Measurements from ENCODE around the gene TBC1D3B.
"Not testable (repeated sequence)": the region's sequence is repeated elsewhere in the genome, so short reads cannot be mapped to it uniquely, and the experiment has no call there.

Gene TBC1D3B

GRCh38 chr17:36176536-36176935 lies at the start of gene TBC1D3B:
TBC1D3B (minus strand) TSS chr17:36176636; CDS start chr17:36175050, 1,586 bp downstream.
- DNase-seq (ENCODE audit: low read depth) = not testable (repeated sequence)

DNA sequence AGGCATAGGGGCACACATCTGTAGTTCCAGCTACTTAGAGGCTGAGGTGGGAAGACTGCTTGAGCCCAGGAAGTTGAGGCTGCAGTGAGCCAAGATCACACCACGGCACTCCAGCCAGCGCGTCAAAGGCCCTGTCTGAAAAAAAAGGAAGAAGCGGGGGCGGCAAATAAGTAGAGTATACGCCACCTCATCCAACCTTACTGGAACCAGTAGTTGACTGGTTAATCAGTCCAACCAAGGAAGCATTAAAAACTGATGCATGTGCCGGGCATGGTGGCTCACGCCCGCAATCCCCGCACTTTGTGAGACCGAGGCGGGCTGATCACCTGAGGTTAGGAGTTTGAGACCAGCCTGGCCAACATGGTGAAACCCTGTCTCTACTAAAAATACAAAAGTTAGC lies 46.5 kb upstream of the TBC1D3B start:
- DNase-seq (ENCODE audit: low read depth) = not testable (repeated sequence)

DNA sequence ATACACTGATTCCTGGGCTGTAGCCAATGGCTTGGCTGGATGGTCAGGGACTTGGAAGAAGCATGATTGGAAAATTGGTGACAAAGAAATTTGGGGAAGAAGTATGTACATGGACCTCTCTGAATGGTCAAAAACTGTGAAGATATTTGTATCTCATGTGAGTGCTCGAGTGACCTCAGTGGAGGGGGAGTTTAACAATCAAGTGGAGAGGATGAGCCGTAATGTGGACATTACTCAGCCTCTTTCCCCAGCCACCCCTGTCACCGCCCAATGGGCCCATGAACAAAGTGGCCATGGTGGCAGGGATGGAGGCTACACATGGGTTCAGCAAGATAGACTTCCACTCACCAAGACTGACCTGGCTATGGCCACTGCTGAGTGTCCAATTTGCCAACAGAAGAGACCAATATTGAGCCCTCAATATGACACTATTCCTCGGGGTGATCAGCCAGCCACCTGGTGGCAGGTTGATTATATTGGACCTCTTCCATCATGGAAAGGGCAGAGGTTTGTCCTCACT lies 45.2 kb upstream of the TBC1D3B start:
- DNase-seq (ENCODE audit: low read depth) = not testable (repeated sequence)

- DNase-seq (ENCODE audit: low read depth) = not testable (repeated sequence)
Measured at GRCh38 chr17:36220737-36221580, 44.5 kb upstream of the TBC1D3B start.

DNA sequence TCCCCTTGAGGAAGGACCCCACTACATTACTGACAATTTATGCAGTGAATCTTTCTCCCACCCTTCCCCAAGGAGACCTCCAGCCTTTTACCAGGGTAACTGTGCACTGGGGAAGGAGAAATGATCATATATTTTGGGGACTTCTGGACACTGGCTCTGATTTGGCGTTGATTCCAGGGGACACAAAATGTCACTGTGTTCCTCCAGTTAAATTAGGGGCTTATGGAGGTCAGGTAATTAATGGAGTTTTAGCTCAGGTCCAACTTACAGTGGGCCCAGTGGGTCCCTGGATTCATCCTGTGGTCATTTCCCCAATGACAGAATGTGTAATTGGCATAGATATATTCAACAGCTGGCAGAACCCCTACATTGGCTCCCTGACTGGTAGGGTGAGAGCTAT lies 43.1 kb upstream of the TBC1D3B start:
- DNase-seq (ENCODE audit: low read depth) = not testable (repeated sequence)

DNA sequence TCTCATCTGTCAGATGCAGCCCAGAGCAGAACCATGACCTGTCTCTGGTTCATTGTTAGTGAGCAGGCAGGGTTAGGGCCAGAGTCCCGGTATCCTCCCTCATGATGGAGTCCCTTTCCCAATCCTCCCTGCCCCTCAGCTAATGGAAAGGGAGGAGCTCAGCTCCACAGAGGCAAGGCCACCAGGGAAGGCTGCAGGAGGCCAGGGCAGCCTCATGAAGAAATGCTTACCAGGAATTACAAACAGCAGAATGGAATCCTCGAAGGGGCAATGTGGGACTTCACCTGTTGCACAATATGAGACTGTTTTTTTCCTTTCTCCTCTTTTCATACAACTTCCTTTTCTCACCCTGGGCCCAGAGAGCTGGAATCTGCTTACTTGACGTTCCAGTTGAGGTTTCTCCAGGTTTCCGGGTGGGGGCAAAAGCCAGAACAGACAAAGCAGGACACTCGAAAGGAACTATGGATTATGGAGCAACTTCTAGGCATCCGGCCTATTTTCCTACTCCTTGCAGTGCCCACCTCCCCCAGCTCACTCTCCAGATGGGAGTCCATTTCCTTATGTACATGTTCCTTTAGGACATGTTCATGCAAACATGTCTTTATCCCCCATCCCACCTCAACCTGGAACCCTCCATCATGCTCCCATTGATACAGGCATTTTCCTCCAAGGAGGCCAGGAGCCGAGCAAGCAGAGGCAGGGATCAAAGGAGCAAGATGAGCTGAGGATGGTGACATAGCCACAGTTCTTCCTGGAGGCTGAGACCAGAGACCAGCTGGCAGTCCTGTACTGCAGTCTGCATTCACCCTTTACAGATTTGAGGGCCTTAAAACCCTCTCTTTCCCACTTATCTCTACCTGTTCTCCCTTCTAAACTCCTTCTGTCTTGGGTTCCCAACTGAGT lies 39.2 kb upstream of the TBC1D3B start:
- not testable (repeated sequence) for DNase-seq (ENCODE audit: low read depth)

- DNase-seq (ENCODE audit: low read depth) = no peak
Measured at GRCh38 chr17:36214918-36215317, 38.5 kb upstream of the TBC1D3B start.

DNA sequence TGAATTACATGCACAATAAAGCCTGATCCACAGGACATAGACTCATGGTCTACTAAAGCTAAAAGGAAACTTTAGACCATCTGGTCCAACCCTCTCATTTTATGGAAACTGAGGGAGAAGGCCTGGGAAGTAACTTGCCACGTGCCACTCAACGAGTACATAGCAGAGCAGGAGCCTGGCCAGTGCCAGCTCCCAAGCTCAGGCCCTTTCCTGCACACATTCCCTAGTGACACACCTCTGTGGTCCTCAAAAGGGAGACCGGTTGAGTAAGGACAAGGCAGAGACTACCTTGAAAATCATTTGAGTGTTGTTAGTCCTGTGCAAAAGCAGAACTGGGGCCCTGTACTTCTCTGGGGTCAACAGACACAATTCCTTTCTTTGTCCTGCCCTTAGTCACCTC lies 37.3 kb upstream of the TBC1D3B start:
- DNase-seq (ENCODE audit: low read depth) = no peak

DNA sequence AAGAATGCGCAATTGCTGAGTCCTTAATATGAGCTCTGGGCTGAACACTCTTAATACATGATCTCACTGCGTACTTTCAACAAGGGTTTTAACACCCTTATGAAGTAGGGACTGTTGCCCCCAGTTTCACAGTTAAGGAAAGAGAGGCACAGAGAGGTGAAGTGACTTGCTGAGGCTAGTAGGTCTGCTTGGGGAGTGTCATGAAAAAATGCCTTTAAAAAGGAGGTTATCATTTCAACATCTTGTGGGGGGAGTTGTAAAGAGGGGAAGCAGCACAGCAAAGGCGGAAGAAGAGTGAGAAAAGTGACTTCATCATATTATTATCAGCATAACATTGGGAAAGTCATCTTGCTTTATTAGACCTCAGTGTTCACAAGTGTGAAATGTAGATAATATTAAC lies 36.5 kb upstream of the TBC1D3B start:
- no peak for DNase-seq (ENCODE audit: low read depth)

- DNase-seq (ENCODE audit: low read depth) = no peak
Measured at GRCh38 chr17:36212272-36212605, 35.8 kb upstream of the TBC1D3B start.

DNA sequence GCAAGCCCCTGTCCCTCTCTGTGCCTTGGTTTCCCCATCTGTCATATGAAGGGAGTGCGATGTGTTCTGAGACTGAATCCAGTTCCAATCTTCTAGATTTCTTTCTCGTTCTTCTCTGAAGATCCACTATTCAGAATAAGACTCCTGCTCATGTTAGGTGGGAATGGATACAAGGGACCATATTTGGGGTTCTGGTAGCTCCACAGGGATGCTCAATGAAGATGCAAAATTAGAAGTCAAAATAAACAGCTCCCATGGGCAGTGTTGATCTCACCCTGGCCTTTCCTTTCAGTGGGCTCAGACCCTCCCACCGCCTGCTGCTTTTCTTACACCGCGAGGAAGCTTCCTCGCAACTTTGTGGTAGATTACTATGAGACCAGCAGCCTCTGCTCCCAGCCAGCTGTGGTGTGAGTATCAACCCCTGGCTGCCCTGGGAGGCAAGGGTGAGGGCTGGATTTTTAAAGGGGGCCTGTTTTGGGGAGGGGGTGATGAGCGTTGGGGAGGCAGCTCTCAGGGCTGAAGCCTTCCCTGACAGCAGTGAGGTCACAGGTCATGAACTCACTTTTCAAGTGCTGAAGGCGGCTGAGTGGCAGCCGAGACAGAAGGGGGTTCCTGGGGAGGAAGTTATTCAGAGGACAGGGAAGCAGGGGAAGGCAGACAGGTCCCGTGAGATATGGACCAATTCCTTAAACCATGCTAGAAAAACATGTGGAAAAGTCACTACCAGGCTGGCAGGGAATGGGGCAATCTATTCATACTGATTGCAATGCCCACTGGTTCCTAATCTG lies 35.2 kb upstream of the TBC1D3B start:
- not testable (repeated sequence) for DNase-seq (ENCODE audit: low read depth)

DNA sequence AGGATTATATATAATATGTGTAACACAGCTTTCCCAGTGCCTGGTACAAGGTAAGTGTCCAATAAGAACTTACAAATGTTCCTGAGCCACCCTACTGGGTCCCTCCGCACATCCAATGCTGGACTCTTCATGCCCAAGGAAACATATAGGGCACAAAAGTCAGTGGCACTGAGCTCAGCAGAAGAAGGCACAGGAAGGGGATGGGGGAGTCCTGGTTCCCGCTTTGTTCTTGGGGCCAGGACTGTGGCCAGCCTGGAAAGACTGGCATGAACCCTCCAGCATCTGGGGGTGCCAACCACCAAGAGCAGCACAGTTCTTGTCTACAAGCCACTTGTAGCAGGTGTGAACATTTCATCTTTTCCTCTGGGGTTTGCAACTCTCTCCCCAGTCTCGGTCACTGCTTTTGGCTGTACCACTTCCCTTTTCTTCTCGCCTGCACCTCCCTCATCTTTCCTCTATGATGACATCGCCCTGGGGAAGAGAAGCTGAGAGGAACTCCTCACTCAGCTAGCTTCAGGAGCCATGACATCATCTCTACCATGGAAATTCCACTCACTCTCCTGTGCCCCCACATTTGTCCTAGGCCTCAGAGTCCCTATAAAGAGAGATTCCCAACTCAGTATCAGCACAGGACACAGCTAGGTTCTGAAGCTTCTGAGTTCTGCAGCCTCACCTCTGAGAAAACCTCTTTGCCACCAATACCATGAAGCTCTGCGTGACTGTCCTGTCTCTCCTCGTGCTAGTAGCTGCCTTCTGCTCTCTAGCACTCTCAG lies 34.2 kb upstream of the TBC1D3B start, which contains the start of gene CCL4L2:
TSS of gene CCL4L2 (plus strand) at position 625 of the 773 bp plus-strand sequence.
- DNase-seq (ENCODE audit: low read depth) = not testable (repeated sequence)

GRCh38 chr17:36209575-36209974 lies 33.1 kb upstream of the TBC1D3B start:
- no peak for DNase-seq (ENCODE audit: low read depth)

GRCh38 chr17:36207383-36207782 lies 30.9 kb upstream of the TBC1D3B start:
- DNase-seq (ENCODE audit: low read depth) = not testable (repeated sequence)

DNA sequence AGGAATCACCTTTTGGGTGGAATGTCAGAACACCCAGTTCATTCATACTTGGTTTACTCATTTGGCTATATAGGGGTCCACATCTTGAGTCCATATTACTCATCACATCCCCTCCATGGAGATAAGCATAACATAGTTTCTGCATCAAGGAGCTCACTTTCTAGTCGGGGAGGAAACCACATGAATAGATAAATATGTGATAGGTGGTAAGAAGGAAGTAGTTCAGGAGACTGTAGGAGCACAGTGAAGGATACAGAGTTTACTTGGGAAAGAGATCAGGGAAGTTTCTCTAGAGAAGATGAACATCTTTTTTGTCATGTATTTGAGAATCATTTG lies 30.0 kb upstream of the TBC1D3B start:
- DNase-seq (ENCODE audit: low read depth) = not testable (repeated sequence)

- no peak for DNase-seq (ENCODE audit: low read depth)
Measured at GRCh38 chr17:36205637-36206485, 29.4 kb upstream of the TBC1D3B start.

- DNase-seq (ENCODE audit: low read depth) = no peak
Measured at GRCh38 chr17:36204724-36205500, 28.5 kb upstream of the TBC1D3B start.

DNA sequence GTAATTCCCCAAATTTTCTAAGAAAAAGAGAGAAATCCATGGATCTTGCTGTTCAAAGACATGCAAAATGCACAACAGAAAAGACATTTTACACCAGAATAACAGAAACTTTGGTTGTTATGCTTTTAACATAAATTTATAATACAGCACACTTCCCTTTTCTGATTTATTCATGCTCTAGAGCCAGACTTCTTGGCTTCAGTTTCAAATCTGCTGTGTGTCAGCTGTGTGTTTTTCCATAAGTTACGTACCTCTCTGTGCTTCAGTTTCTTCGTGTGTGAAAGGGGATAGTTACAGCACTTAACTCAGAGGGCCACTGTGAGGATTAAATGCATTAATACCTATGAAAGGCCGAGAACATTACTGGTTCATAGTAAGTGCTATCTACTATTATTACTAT lies 26.9 kb upstream of the TBC1D3B start:
- no peak for DNase-seq (ENCODE audit: low read depth)

DNA sequence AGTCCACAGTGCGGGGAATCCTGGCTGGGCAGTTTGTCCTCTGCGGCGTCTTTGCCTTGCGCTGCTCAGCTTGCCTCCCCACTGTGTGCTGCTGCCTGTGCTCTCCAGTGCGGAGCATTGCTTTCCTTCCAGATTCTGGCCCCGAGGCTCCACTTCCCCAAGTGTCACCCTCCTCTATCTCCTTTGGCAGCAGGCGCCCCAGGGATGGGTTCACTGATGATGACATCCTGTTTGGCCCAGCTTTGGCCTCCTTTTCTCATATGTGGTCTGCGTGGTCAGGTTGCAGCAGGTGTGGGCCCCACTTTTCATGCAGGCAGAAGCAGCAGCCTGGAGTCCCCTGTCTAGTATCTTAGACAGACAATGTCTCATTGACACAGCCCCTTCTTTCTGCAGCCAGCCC lies 25.1 kb upstream of the TBC1D3B start:
- not testable (repeated sequence) for DNase-seq (ENCODE audit: low read depth)
